Endodermal cell (in vitro differentiated cells): ENCODE measurements around the gene NCKAP5. TPM values are rescaled to one million over a fixed set of nuclear protein-coding genes. Genes with fewer than 3 reads are reported as not detected.

Experiments
- DNase-seq: peaks from one replicate; pipeline ENCODE4 v3.0.0-alpha.2; 2017
- H3K27ac ChIP-seq: 2 replicates; pipeline ENCODE4 v1.5.1; 2013; ENCODE audit warnings: mild to moderate bottlenecking, low read depth, low read length, moderate library complexity
- H3K27me3 ChIP-seq: 2 replicates; pipeline ENCODE4 v1.6.1; 2013; ENCODE audit warnings: mild to moderate bottlenecking, low read length, moderate library complexity; ENCODE audit not compliant: insufficient read depth, control insufficient read depth, poor library complexity, severe bottlenecking
- H3K36me3 ChIP-seq: 2 replicates; pipeline ENCODE4 v1.7.0; 2013; ENCODE audit warnings: mild to moderate bottlenecking, low read length, moderate library complexity; ENCODE audit not compliant: control insufficient read depth, insufficient read depth
- H3K4me1 ChIP-seq: one replicate; pipeline ENCODE4 v1.7.0; 2013; ENCODE audit warnings: low read length; ENCODE audit not compliant: control insufficient read depth, insufficient read depth
- H3K4me3 ChIP-seq: 2 replicates; pipeline ENCODE4 v1.5.1; 2013; ENCODE audit warnings: mild to moderate bottlenecking, low read length, moderate library complexity
- H3K9ac ChIP-seq: 2 replicates; pipeline ENCODE4 v1.6.1; 2013; ENCODE audit warnings: mild to moderate bottlenecking, low read length, moderate library complexity; ENCODE audit not compliant: poor library complexity, severe bottlenecking; ENCODE audit errors: extremely low read depth
- H3K9me3 ChIP-seq: 2 replicates; pipeline ENCODE4 v1.6.1; 2013; ENCODE audit warnings: mild to moderate bottlenecking, low read length, moderate library complexity; ENCODE audit not compliant: control insufficient read depth
- H3K27ac Mint-ChIP-seq: 2 replicates; pipeline ENCODE4 v1.8.0; 2020; ENCODE audit warnings: mixed read lengths
- H3K27me3 Mint-ChIP-seq: 2 replicates; pipeline ENCODE4 v1.8.0; 2021; ENCODE audit warnings: mild to moderate bottlenecking, mixed read lengths; ENCODE audit not compliant: insufficient read depth
- H3K36me3 Mint-ChIP-seq: 2 replicates; pipeline ENCODE4 v1.8.0; 2020; ENCODE audit warnings: low read depth, mixed read lengths
- H3K4me1 Mint-ChIP-seq: 2 replicates; pipeline ENCODE4 v1.8.0; 2020; ENCODE audit warnings: mixed read lengths
- H3K4me3 Mint-ChIP-seq: 2 replicates; pipeline ENCODE4 v1.8.0; 2020; ENCODE audit warnings: mild to moderate bottlenecking, moderate library complexity, mixed read lengths
- H3K9me3 Mint-ChIP-seq: 2 replicates; pipeline ENCODE4 v1.8.0; 2020; ENCODE audit warnings: mild to moderate bottlenecking, mixed read lengths
- CTCF ChIP-seq: fragments of 200-600 bp; sonication (generic); conservative IDR thresholded peaks from 2 replicates; pipeline ENCODE4 v1.5.0; 2021; ENCODE audit warnings: antibody characterized with exemption, mild to moderate bottlenecking
- WGBS, 2 experiments: methylation state at CpG; one replicate each; pipeline versions ENCODE4 v1.1.5 to v1.1.7; 2013; ENCODE audit warnings: missing lambda C conversion rate in 2 of 2, mixed read lengths in 1 of 2; ENCODE audit not compliant: insufficient coverage in 1 of 2, insufficient read length in 1 of 2; 5-methylcytosine and 5-hydroxymethylcytosine counted together
- total RNA-seq, 2 donors: library from RNA; stranded (reverse); fragmentation: NEBNext Ultra II Directional in 1 of 2; extraction: Animal tissue kit (Norgen Biotek cat#: 25700) in 1 of 2; gene quantifications; 2 replicates in 1 of 2; 3 replicates in 1 of 2; pipeline ENCODE4 v1.2.1, GENCODE V29; 2021

Gene NCKAP5
- total RNA-seq, 2 donors from 2014 or later, result 0.58 to 0.92 TPM

- H3K27ac ChIP-seq, result no peak overlapping the region
- peaks cover 32% of the 10 kb centered on the region for H3K27me3 ChIP-seq
- H3K9ac ChIP-seq, result no peak overlapping the region
- no peak overlapping the region for H3K4me3 ChIP-seq
- no peak for TF ChIP-seq CTCF
- H3K9me3 Mint-ChIP-seq, result no peaks in the 10 kb centered on the region
- H3K9me3 ChIP-seq, result no peaks in the 10 kb centered on the region
- 53 to 83% methylated on average over 2 to 4 of the region's 4 CpGs for WGBS, 2 experiments
- peaks cover 7% of the 10 kb centered on the region for H3K36me3 ChIP-seq
- peaks cover 40% of the 10 kb centered on the region for H3K27me3 Mint-ChIP-seq
- no peak for DNase-seq
- no peaks in the 10 kb centered on the region for H3K36me3 Mint-ChIP-seq
- no peak overlapping the region for H3K27ac Mint-ChIP-seq
- peaks cover 18% of the 10 kb centered on the region for H3K4me1 Mint-ChIP-seq
- no peak overlapping the region for H3K4me3 Mint-ChIP-seq
- H3K4me1 ChIP-seq, result no peaks in the 10 kb centered on the region
These were observed 913.9 kb downstream of the NCKAP5 start for GRCh38 chr2:132654335-132654734.

- DNase-seq, result no peak
- Histone ChIP-seq H3K9ac (no peak overlapping the region), H3K36me3 (no peaks in the 10 kb centered on the region), H3K27ac (no peak overlapping the region), H3K4me3 (no peak overlapping the region), H3K27me3 (peaks cover 32% of the 10 kb centered on the region), H3K4me1 (no peaks in the 10 kb centered on the region), H3K9me3 (no peaks in the 10 kb centered on the region)
- no peak overlapping the region for H3K27ac Mint-ChIP-seq
- no peaks in the 10 kb centered on the region for H3K9me3 Mint-ChIP-seq
- no peak overlapping the region for H3K4me3 Mint-ChIP-seq
- 79 to 85% methylated on average over 3 to 8 of the region's 8 CpGs for WGBS, 2 experiments
- no peak for TF ChIP-seq CTCF
- H3K27me3 Mint-ChIP-seq, result peaks cover 36% of the 10 kb centered on the region
- no peaks in the 10 kb centered on the region for H3K36me3 Mint-ChIP-seq
- peaks cover 18% of the 10 kb centered on the region for H3K4me1 Mint-ChIP-seq
These were observed 915.8 kb downstream of the NCKAP5 start for GRCh38 chr2:132652474-132652873.

GRCh38 chr2:132651115-132652045, 916.9 kb downstream of the NCKAP5 start:
- Histone ChIP-seq H3K27ac (no peak overlapping the region), H3K4me3 (no peak overlapping the region), H3K36me3 (peaks cover 4% of the 10 kb centered on the region), H3K9ac (no peak overlapping the region), H3K9me3 (no peaks in the 10 kb centered on the region), H3K27me3 (peaks cover 32% of the 10 kb centered on the region), H3K4me1 (no peaks in the 10 kb centered on the region)
- Mint-ChIP-seq H3K9me3 (no peaks in the 10 kb centered on the region), H3K36me3 (no peaks in the 10 kb centered on the region), H3K27me3 (peaks cover 36% of the 10 kb centered on the region), H3K4me1 (peaks cover 18% of the 10 kb centered on the region), H3K4me3 (no peak overlapping the region), H3K27ac (no peak overlapping the region)
- DNase-seq, result peak; percentile 79
- peak; percentile 85 for TF ChIP-seq CTCF
- WGBS, 2 experiments, result 89 to 94% methylated on average over 8 to 12 of the region's 12 CpGs
